Neuronal stem cell (in vitro differentiated cells): ENCODE data around the gene ACTR3C.

ENCODE experiments used
- DNase-seq: peaks from one replicate; pipeline ENCODE4 v3.0.0-alpha.2; 2013; ENCODE audit warnings: low spot score
- H2AFZ ChIP-seq: one replicate; pipeline ENCODE4 v1.6.1; 2013; ENCODE audit warnings: mild to moderate bottlenecking, low read length, inconsistent platforms
- H2AK5ac ChIP-seq: 2 replicates; pipeline ENCODE4 v1.6.1; 2013; ENCODE audit warnings: low read depth, mild to moderate bottlenecking, inconsistent platforms, low read length, moderate library complexity, mixed read lengths
- H2BK120ac ChIP-seq: 2 replicates; pipeline ENCODE4 v1.6.1; 2013; ENCODE audit warnings: low read depth, mild to moderate bottlenecking, inconsistent platforms, low read length, moderate library complexity, mixed read lengths
- H2BK12ac ChIP-seq: one replicate; pipeline ENCODE4 v1.6.1; 2013; ENCODE audit warnings: low read length, inconsistent platforms
- H2BK15ac ChIP-seq: 2 replicates; pipeline ENCODE4 v1.6.1; 2013; ENCODE audit warnings: mild to moderate bottlenecking, low read length, inconsistent platforms, mixed read lengths
- H2BK5ac ChIP-seq: one replicate; pipeline ENCODE4 v1.6.1; 2013; ENCODE audit warnings: inconsistent platforms, mild to moderate bottlenecking, low read length, moderate library complexity
- H3K14ac ChIP-seq: one replicate; pipeline ENCODE4 v1.6.1; 2013; ENCODE audit warnings: low read length, inconsistent platforms
- H3K18ac ChIP-seq: 2 replicates; pipeline ENCODE4 v1.6.1; 2013; ENCODE audit warnings: low read length, inconsistent platforms
- H3K23ac ChIP-seq: 2 replicates; pipeline ENCODE4 v1.6.1; 2013; ENCODE audit warnings: low read depth, mild to moderate bottlenecking, mixed read lengths, low read length, inconsistent platforms; ENCODE audit not compliant: poor library complexity
- H3K27ac ChIP-seq: replicated peaks from 3 replicates; pipeline ENCODE4 v1.5.1; 2013; ENCODE audit warnings: low read length, inconsistent platforms
- H3K27me3 ChIP-seq, 3 experiments: 2 replicates each; pipeline ENCODE4 v1.6.1; 2013; ENCODE audit warnings: low read length in 3 of 3, mild to moderate bottlenecking in 2 of 3, inconsistent platforms in 1 of 3, low read depth in 1 of 3, mixed read lengths in 1 of 3, moderate library complexity in 1 of 3; ENCODE audit not compliant: control insufficient read depth in 3 of 3, insufficient read depth in 3 of 3
- H3K36me3 ChIP-seq, 2 donors: replicated peaks in 1 of 2; 2 replicates each; pipeline ENCODE4 v1.6.1; 2013; ENCODE audit warnings: low read length in 2 of 2; ENCODE audit not compliant: control insufficient read depth in 2 of 2, insufficient read depth in 2 of 2
- H3K4ac ChIP-seq: 2 replicates; pipeline ENCODE4 v1.6.1; 2013; ENCODE audit warnings: inconsistent platforms, mild to moderate bottlenecking, low read length, moderate library complexity
- H3K4me1 ChIP-seq, 2 donors: 1 replicate in 1 of 2; 2 replicates in 1 of 2; pipeline ENCODE4 v1.6.1; 2013; ENCODE audit warnings: low read length in 2 of 2, low read depth in 1 of 2; ENCODE audit not compliant: control insufficient read depth in 2 of 2, insufficient read depth in 1 of 2
- H3K4me2 ChIP-seq: one replicate; pipeline ENCODE4 v1.6.1; 2013; ENCODE audit warnings: mild to moderate bottlenecking, low read length, inconsistent platforms; ENCODE audit not compliant: insufficient read depth, poor library complexity, severe bottlenecking
- H3K4me3 ChIP-seq, 2 donors: 2 replicates each; pipeline ENCODE4 v1.5.1; 2013; ENCODE audit warnings: low read length in 2 of 2, mild to moderate bottlenecking in 2 of 2, inconsistent platforms in 1 of 2, moderate library complexity in 1 of 2
- H3K79me1 ChIP-seq: one replicate; pipeline ENCODE4 v1.6.1; 2013; ENCODE audit warnings: low read depth, mild to moderate bottlenecking, inconsistent platforms, low read length, moderate library complexity
- H3K9ac ChIP-seq: one replicate; pipeline ENCODE4 v1.6.1; 2013; ENCODE audit warnings: mild to moderate bottlenecking, low read depth, low read length, inconsistent platforms; ENCODE audit not compliant: poor library complexity
- H3K9me3 ChIP-seq, 2 donors: replicated peaks in 1 of 2; 2 replicates each; pipeline versions ENCODE3 to v1.6.1; 2013; ENCODE audit warnings: low read length in 2 of 2, mild to moderate bottlenecking in 2 of 2, inconsistent platforms in 1 of 2, low read depth in 1 of 2, mixed read lengths in 1 of 2, moderate library complexity in 1 of 2; ENCODE audit not compliant: control insufficient read depth in 2 of 2, insufficient read depth in 1 of 2
- H4K8ac ChIP-seq: one replicate; pipeline ENCODE4 v1.6.1; 2013; ENCODE audit warnings: low read depth, mild to moderate bottlenecking, inconsistent platforms, low read length, moderate library complexity
- H4K91ac ChIP-seq: one replicate; pipeline ENCODE4 v1.6.1; 2013; ENCODE audit warnings: low read length, low read depth, mild to moderate bottlenecking, inconsistent platforms; ENCODE audit not compliant: poor library complexity
- WGBS, 2 donors: extraction: QIAGEN DNeasy Blood & Tissue Kit; methylation state at CpG; one replicate each; pipeline ENCODE4 v1.1.7; 2013; ENCODE audit warnings: missing lambda C conversion rate in 2 of 2, mixed read lengths in 1 of 2; ENCODE audit not compliant: insufficient read length in 2 of 2, insufficient replicate concordance in 1 of 2; ENCODE audit errors: extremely low coverage in 2 of 2; 5-methylcytosine and 5-hydroxymethylcytosine counted together

The ACTR3C gene

GRCh38 chr7:150329331-150330120, 6.2 kb upstream of the ACTR3C start:
- Histone ChIP-seq H3K36me3 (no peaks in the 10 kb centered on the region), H2BK120ac (no peak overlapping the region), H2BK15ac (peak overlapping the region; percentile 68), H4K91ac (no peak overlapping the region), H3K9ac (no peak overlapping the region), H3K27me3 (peaks cover 0 to 6% (median 0%) of the 10 kb centered on the region in 3 experiments), H3K4me2 (no peak overlapping the region), H3K18ac (peak overlapping the region; percentile 16), H3K4ac (no peak overlapping the region), H3K14ac (no peak overlapping the region), H4K8ac (no peak overlapping the region), H2AFZ (no peak overlapping the region), H2AK5ac (peak overlapping the region; percentile 51), H3K27ac (no peak overlapping the region), H3K23ac (peak overlapping the region; percentile 86), H3K9me3 (no peaks in the 10 kb centered on the region), H2BK12ac (no peak overlapping the region), H2BK5ac (no peak overlapping the region), H3K79me1 (no peaks in the 10 kb centered on the region), H3K4me3 (no peak overlapping the region), H3K4me1 (peaks cover 2% of the 10 kb centered on the region in 2 donors)
- WGBS, 2 donors: no CpG with 5 or more reads among the region's 22 CpGs
- no peak for DNase-seq

DNA sequence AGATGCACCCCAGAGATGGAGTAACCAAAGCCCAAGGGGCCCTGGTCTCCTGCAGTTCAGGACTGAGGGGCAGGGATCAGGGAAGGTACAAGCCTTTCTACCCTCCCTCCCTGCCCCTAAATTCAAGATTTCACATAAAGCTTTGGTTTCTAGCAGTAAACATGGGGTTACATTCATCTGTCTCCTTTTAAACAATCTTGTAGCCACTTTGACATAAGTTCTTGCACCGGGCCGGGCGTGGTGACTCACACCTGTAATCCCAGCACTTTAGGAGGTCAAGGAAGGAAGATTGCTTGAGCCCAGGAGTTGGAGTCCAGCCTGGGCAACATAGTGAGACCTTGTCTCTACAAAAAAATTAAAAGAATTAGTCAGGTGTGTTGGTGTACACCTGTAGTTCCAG, 4.0 kb upstream of the ACTR3C start:
- no peak overlapping the region for H2BK5ac ChIP-seq
- H3K4me1 ChIP-seq: peaks cover 4 to 8% of the 10 kb centered on the region in 2 donors
- H3K27me3 ChIP-seq: peaks cover 0 to 6% (median 0%) of the 10 kb centered on the region in 3 experiments
- H3K4me2 ChIP-seq: no peak overlapping the region
- no CpG with 5 or more reads among the region's 3 CpGs for WGBS, 2 donors
- H3K79me1 ChIP-seq: no peaks in the 10 kb centered on the region
- no peaks in the 10 kb centered on the region for H3K9me3 ChIP-seq
- H4K8ac ChIP-seq: no peak overlapping the region
- H3K4me3 ChIP-seq: no peak overlapping the region
- no peak overlapping the region for H3K9ac ChIP-seq
- no peak overlapping the region for H2BK12ac ChIP-seq
- no peak overlapping the region for H2BK15ac ChIP-seq
- no peak overlapping the region for H3K4ac ChIP-seq
- H3K18ac ChIP-seq: no peak overlapping the region
- H2BK120ac ChIP-seq: no peak overlapping the region
- DNase-seq: no peak
- H4K91ac ChIP-seq: no peak overlapping the region
- H2AK5ac ChIP-seq: no peak overlapping the region
- H3K27ac ChIP-seq: no peak overlapping the region
- no peak overlapping the region for H3K14ac ChIP-seq
- no peak overlapping the region for H2AFZ ChIP-seq
- H3K36me3 ChIP-seq: no peaks in the 10 kb centered on the region
- H3K23ac ChIP-seq: no peak overlapping the region

DNA sequence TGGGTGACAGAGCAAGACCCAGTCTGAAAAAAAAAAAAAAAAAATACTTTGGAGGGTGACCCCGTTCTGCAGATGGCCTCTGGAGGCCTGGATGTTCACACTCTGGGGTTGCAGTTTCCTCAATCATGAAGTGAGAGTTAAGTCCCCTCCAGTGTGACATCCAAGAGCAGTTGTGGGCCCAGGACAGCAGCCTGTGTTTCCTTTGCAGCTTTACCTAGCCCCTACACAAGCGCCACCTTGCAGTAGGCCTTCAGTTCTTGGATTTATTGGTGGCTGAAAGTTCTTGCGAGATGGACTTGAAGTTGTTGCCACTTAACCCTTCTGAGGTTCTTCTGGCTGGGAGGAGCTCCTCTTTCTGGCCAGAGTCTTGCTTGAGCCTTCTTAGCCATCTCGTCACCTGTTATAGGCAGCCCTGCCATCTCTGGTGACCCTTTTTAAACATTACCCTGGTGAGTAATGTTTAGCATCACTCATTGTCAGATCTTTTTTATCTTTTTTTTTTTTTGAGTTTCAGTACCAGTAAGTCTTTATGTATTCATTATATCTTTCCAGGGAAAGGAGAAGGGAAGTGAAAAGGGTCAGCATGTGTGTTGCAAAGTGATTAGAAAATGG, 3.4 kb upstream of the ACTR3C start:
- H2BK12ac ChIP-seq: no peak overlapping the region
- no peak overlapping the region for H2BK5ac ChIP-seq
- peaks cover 0 to 6% (median 0%) of the 10 kb centered on the region in 3 experiments for H3K27me3 ChIP-seq
- H3K4me2 ChIP-seq: no peak overlapping the region
- no peak overlapping the region for H3K18ac ChIP-seq
- no peaks in the 10 kb centered on the region for H3K79me1 ChIP-seq
- H4K91ac ChIP-seq: no peak overlapping the region
- no peak overlapping the region for H3K4me3 ChIP-seq
- H2AK5ac ChIP-seq: no peak overlapping the region
- H2BK15ac ChIP-seq: no peak overlapping the region
- no peak overlapping the region for H3K4ac ChIP-seq
- no peak overlapping the region for H3K27ac ChIP-seq
- H4K8ac ChIP-seq: no peak overlapping the region
- no peak overlapping the region for H3K9ac ChIP-seq
- DNase-seq: no peak
- peaks cover 4 to 8% of the 10 kb centered on the region in 2 donors for H3K4me1 ChIP-seq
- H3K14ac ChIP-seq: no peak overlapping the region
- H3K9me3 ChIP-seq: no peaks in the 10 kb centered on the region
- WGBS, 2 donors: no CpG with 5 or more reads among the region's 4 CpGs
- H3K23ac ChIP-seq: no peak overlapping the region
- H3K36me3 ChIP-seq: no peaks in the 10 kb centered on the region
- H2AFZ ChIP-seq: no peak overlapping the region
- no peak overlapping the region for H2BK120ac ChIP-seq

GRCh38 chr7:150325901-150326300, 2.6 kb upstream of the ACTR3C start:
- Histone ChIP-seq H3K9ac (no peak overlapping the region), H2BK15ac (no peak overlapping the region), H4K91ac (no peak overlapping the region), H3K36me3 (no peaks in the 10 kb centered on the region), H2BK120ac (no peak overlapping the region), H2BK12ac (no peak overlapping the region), H2AK5ac (no peak overlapping the region), H3K4ac (no peak overlapping the region), H3K23ac (no peak overlapping the region), H3K9me3 (no peaks in the 10 kb centered on the region), H3K27me3 (peaks cover 0 to 2% (median 0%) of the 10 kb centered on the region in 3 experiments), H2BK5ac (no peak overlapping the region), H3K14ac (no peak overlapping the region), H3K4me3 (no peak overlapping the region), H4K8ac (no peak overlapping the region), H3K4me1 (peaks cover 4 to 8% of the 10 kb centered on the region in 2 donors), H3K18ac (no peak overlapping the region), H3K27ac (no peak overlapping the region), H2AFZ (no peak overlapping the region), H3K4me2 (no peak overlapping the region), H3K79me1 (no peaks in the 10 kb centered on the region)
- DNase-seq: no peak
- no CpG with 5 or more reads among the region's 6 CpGs for WGBS, 2 donors
